H1 (cell line): ENCODE measurements around the gene KLHL2. TPM values are rescaled to one million over a fixed set of nuclear protein-coding genes. Genes with fewer than 3 reads are reported as not detected.

Experiments used
- CTCF ChIA-PET: fragments of 300-600 bp; sonication (Branson Sonifier 250); formaldehyde crosslinking; loops from one replicate; lab custom pipeline; 2021; ENCODE audit not compliant: partially characterized antibody; lab: Charles Lee
- POLR2A ChIA-PET: fragments of 300-600 bp; sonication (Branson Sonifier 250); formaldehyde crosslinking; loops from one replicate; lab custom pipeline; 2021; ENCODE audit warnings: inconsistent platforms; ENCODE audit not compliant: partially characterized antibody; lab: Charles Lee
- DNase-seq, 2 experiments: peaks; one replicate each; pipeline versions ENCODE4 v3.0.0 to v3.0.0-alpha.2; 2010 to 2022; ENCODE audit warnings: low spot score in 2 of 2, low read depth in 1 of 2, mixed read lengths in 1 of 2
- FAIRE-seq: peaks from 2 replicates; lab custom pipeline; 2011; peaks lifted over from hg19 to GRCh38; lab: Jason Lieb, UNC
- H2AFZ ChIP-seq: 2 replicates; pipeline ENCODE4 v1.8.1; 2012; ENCODE audit warnings: low read length, inconsistent platforms
- H2AK5ac ChIP-seq: 2 replicates; pipeline ENCODE4 v1.6.1; 2013; ENCODE audit warnings: low read depth, low read length
- H2BK120ac ChIP-seq: replicated peaks from 2 replicates; pipeline ENCODE3; 2013; ENCODE audit warnings: low read depth, low read length, inconsistent platforms
- H2BK12ac ChIP-seq: 2 replicates; pipeline ENCODE4 v1.6.1; 2013; ENCODE audit warnings: low read depth, low read length
- H2BK15ac ChIP-seq: 2 replicates; pipeline ENCODE4 v1.6.1; 2013; ENCODE audit warnings: low read length
- H2BK20ac ChIP-seq: 2 replicates; pipeline ENCODE4 v1.6.1; 2013; ENCODE audit warnings: low read length
- H2BK5ac ChIP-seq: 2 replicates; pipeline ENCODE4 v1.6.1; 2013; ENCODE audit warnings: low read depth, low read length
- H3K14ac ChIP-seq: 2 replicates; pipeline ENCODE4 v1.6.1; 2013; ENCODE audit warnings: inconsistent platforms; ENCODE audit not compliant: insufficient read length
- H3K18ac ChIP-seq: 2 replicates; pipeline ENCODE4 v1.6.1; 2013; ENCODE audit warnings: low read length; ENCODE audit errors: extremely low read depth
- H3K23ac ChIP-seq: 2 replicates; pipeline ENCODE4 v1.6.1; 2013; ENCODE audit warnings: inconsistent platforms; ENCODE audit not compliant: insufficient read length
- H3K23me2 ChIP-seq: 2 replicates; pipeline ENCODE4 v1.6.1; 2013; ENCODE audit warnings: low read depth, low read length
- H3K27ac ChIP-seq: 2 replicates; pipeline ENCODE4 v1.6.1; 2011; ENCODE audit warnings: low read depth, low read length, inconsistent platforms
- H3K27me3 ChIP-seq, 4 experiments: replicated peaks in 1 of 4; 1 replicate in 1 of 4; 2 replicates in 3 of 4; pipeline versions ENCODE4 v1.6.1 to v1.8.1; 2011 to 2013; ENCODE audit warnings: low read length in 3 of 4, mild to moderate bottlenecking in 3 of 4, inconsistent platforms in 2 of 4, mixed read lengths in 2 of 4, moderate library complexity in 1 of 4; ENCODE audit not compliant: control insufficient read depth in 3 of 4, insufficient read depth in 3 of 4; ENCODE audit errors: extremely low read depth in 1 of 4
- H3K36me3 ChIP-seq, 4 experiments: 2 replicates each; pipeline versions ENCODE4 v1.6.1 to v1.8.1; 2011 to 2013; ENCODE audit warnings: mild to moderate bottlenecking in 4 of 4, low read length in 3 of 4, moderate library complexity in 2 of 4, control low read depth in 1 of 4, inconsistent platforms in 1 of 4; ENCODE audit not compliant: insufficient read depth in 4 of 4, control insufficient read depth in 2 of 4
- H3K4ac ChIP-seq: replicated peaks from 2 replicates; pipeline ENCODE3; 2013; ENCODE audit warnings: low read length, low read depth, mixed read lengths, inconsistent platforms; ENCODE audit not compliant: insufficient read length
- H3K4me1 ChIP-seq, 4 experiments: replicated peaks in 1 of 4; 1 replicate in 1 of 4; 2 replicates in 3 of 4; pipeline versions ENCODE4 v1.6.1 to v1.8.1; 2011 to 2013; ENCODE audit warnings: low read length in 3 of 4, inconsistent platforms in 2 of 4, mixed read lengths in 1 of 4; ENCODE audit not compliant: insufficient read depth in 4 of 4, control insufficient read depth in 3 of 4
- H3K4me2 ChIP-seq, 2 experiments: 2 replicates each; pipeline versions ENCODE4 v1.6.1 to v1.8.1; 2011 to 2013; ENCODE audit warnings: low read depth in 2 of 2, low read length in 2 of 2, control low read depth in 1 of 2, inconsistent platforms in 1 of 2, mild to moderate bottlenecking in 1 of 2; ENCODE audit not compliant: insufficient read depth in 1 of 2
- H3K4me3 ChIP-seq, 4 experiments: fragments of 200-600, 300-600 bp in 1 of 4; sonication (generic), shearing (Covaris generic), sonication (Bioruptor Twin) in 1 of 4; 2 replicates each; pipeline versions ENCODE4 v1.5.1 to v1.8.1; 2011 to 2016; ENCODE audit warnings: low read length in 4 of 4, low read depth in 3 of 4, control low read depth in 2 of 4, inconsistent platforms in 2 of 4, mild to moderate bottlenecking in 2 of 4, mixed read lengths in 1 of 4, moderate library complexity in 1 of 4; ENCODE audit not compliant: insufficient read depth in 2 of 4; ENCODE audit errors: extremely low read depth in 1 of 4
- H3K56ac ChIP-seq: replicated peaks from 2 replicates; pipeline ENCODE3; 2013; ENCODE audit warnings: low read depth, mild to moderate bottlenecking, mixed read lengths, low read length, inconsistent platforms; ENCODE audit not compliant: insufficient read length
- H3K79me1 ChIP-seq: 2 replicates; pipeline ENCODE4 v1.6.1; 2013; ENCODE audit warnings: low read depth, low read length, control low read depth
- H3K79me2 ChIP-seq, 2 experiments: 2 replicates each; pipeline versions ENCODE4 v1.6.1 to v1.8.1; 2012 to 2013; ENCODE audit warnings: low read length in 2 of 2, mild to moderate bottlenecking in 2 of 2, inconsistent platforms in 1 of 2; ENCODE audit not compliant: insufficient read depth in 2 of 2, control insufficient read depth in 1 of 2
- H3K9ac ChIP-seq, 4 experiments: replicated peaks in 1 of 4; 1 replicate in 1 of 4; 2 replicates in 3 of 4; pipeline versions ENCODE4 v1.6.1 to v1.8.1; 2011 to 2013; ENCODE audit warnings: low read depth in 3 of 4, low read length in 3 of 4, control low read depth in 2 of 4, mild to moderate bottlenecking in 2 of 4, moderate library complexity in 2 of 4, inconsistent platforms in 1 of 4; ENCODE audit errors: extremely low read depth in 1 of 4
- H3K9me3 ChIP-seq, 2 experiments: 2 replicates each; pipeline versions ENCODE4 v1.6.1 to v1.8.1; 2012 to 2013; ENCODE audit warnings: mild to moderate bottlenecking in 2 of 2, moderate library complexity in 2 of 2, control low read depth in 1 of 2, inconsistent platforms in 1 of 2, low read depth in 1 of 2, low read length in 1 of 2, mixed read lengths in 1 of 2; ENCODE audit not compliant: insufficient read depth in 2 of 2
- H4K20me1 ChIP-seq, 2 experiments: replicated peaks in 1 of 2; 2 replicates each; pipeline versions ENCODE3 to v1.8.1; 2011 to 2013; ENCODE audit warnings: inconsistent platforms in 2 of 2, low read length in 2 of 2, mild to moderate bottlenecking in 1 of 2; ENCODE audit not compliant: insufficient read depth in 2 of 2, control insufficient read depth in 1 of 2
- H4K5ac ChIP-seq: 2 replicates; pipeline ENCODE4 v1.6.1; 2013; ENCODE audit warnings: low read length, low read depth, mixed read lengths, inconsistent platforms; ENCODE audit not compliant: insufficient read length
- H4K8ac ChIP-seq: 2 replicates; pipeline ENCODE4 v1.8.0; 2013; ENCODE audit warnings: mild to moderate bottlenecking, moderate library complexity, low read length, inconsistent platforms; ENCODE audit not compliant: insufficient read depth; ENCODE audit errors: extremely low read depth
- H4K91ac ChIP-seq: replicated peaks from 2 replicates; pipeline ENCODE3; 2013; ENCODE audit warnings: low read length, mixed read lengths, inconsistent platforms; ENCODE audit not compliant: insufficient read length
- BACH1 ChIP-seq: IDR thresholded peaks from 2 replicates; pipeline ENCODE4 v1.6.1; 2012; ENCODE audit warnings: low read length, improper control_type of control experiment
- CBX8 ChIP-seq: fragments of 300-800, 300-1000 bp; sonication (generic); IDR thresholded peaks from 2 replicates; pipeline ENCODE4 v1.7.1; 2016; ENCODE audit warnings: low read depth, low read length, borderline replicate concordance
- PHF8 ChIP-seq: fragments of 200-600 bp; sonication (generic); conservative IDR thresholded peaks from 2 replicates; pipeline ENCODE4 v1.7.1; 2012; ENCODE audit warnings: low read depth, mild to moderate bottlenecking, inconsistent platforms, low read length, moderate library complexity
- RAD21 ChIP-seq, 2 experiments: IDR thresholded peaks in 1 of 2; conservative IDR thresholded peaks in 1 of 2; 2 replicates each; pipeline ENCODE4 v1.6.1; 2011; ENCODE audit warnings: low read depth in 2 of 2, low read length in 2 of 2, improper control_type of control experiment in 1 of 2, inconsistent platforms in 1 of 2, mild to moderate bottlenecking in 1 of 2, moderate library complexity in 1 of 2
- RBBP5 ChIP-seq: IDR thresholded peaks from 2 replicates; pipeline ENCODE4 v1.7.1; 2012; ENCODE audit warnings: low read depth, mild to moderate bottlenecking, inconsistent platforms, low read length, moderate library complexity, borderline replicate concordance
- SAP30 ChIP-seq: fragments of 300-600 bp; sonication (generic); IDR thresholded peaks from 2 replicates; pipeline ENCODE4 v1.7.1; 2012; ENCODE audit warnings: low read length, moderate library complexity, mild to moderate bottlenecking, inconsistent platforms; ENCODE audit not compliant: insufficient read depth, insufficient replicate concordance
- SUZ12 ChIP-seq: fragments of 200-600 bp; sonication (generic); IDR thresholded peaks from 2 replicates; pipeline ENCODE4 v1.6.1; 2012; ENCODE audit warnings: mild to moderate bottlenecking, inconsistent platforms, low read length, moderate library complexity, mixed read lengths
- WGBS, 2 experiments: shearing (Covaris generic) in 1 of 2; methylation state at CpG; one replicate each; pipeline versions ENCODE4 v1.1.6 to v1.1.7; 2013 to 2015; ENCODE audit warnings: low lambda C conversion rate in 2 of 2, mixed read lengths in 2 of 2, inconsistent platforms in 1 of 2, low coverage in 1 of 2, missing lambda C conversion rate in 1 of 2; ENCODE audit not compliant: insufficient replicate concordance in 2 of 2, insufficient coverage in 1 of 2, insufficient read length in 1 of 2; ENCODE audit errors: extremely low coverage in 1 of 2, missing lambda C conversion rate in 1 of 2; 5-methylcytosine and 5-hydroxymethylcytosine counted together
- polyA plus RNA-seq, 7 experiments: library from polyadenylated mRNA; depleted of rRNA in 3 of 7; stranded (reverse) in 5 of 7; unstranded in 2 of 7; fragments of >200 nt in 5 of 7; fragments of 200-250 nt in 2 of 7; gene quantifications; 1 replicate in 5 of 7; 2 replicates in 1 of 7; 4 replicates in 1 of 7; pipeline versions ENCODE4 v1.2.1 to v1.2.3, GENCODE V29; 2011 to 2013; ENCODE audit warnings: missing spikeins in 2 of 7, mixed read lengths in 2 of 7
- total RNA-seq: library from RNA; stranded (reverse); fragmentation: NEBNext Ultra II Directional; extraction: Animal tissue kit (Norgen Biotek cat#: 25700); gene quantifications from 2 replicates; pipeline ENCODE4 v1.2.1, GENCODE V29; 2021

Gene KLHL2
- total and polyA plus RNA-seq, 2 of the 8 experiments (the other 6 are each of a cell fraction or from before 2014, with no cell fraction given), result 5.2 to 12.0 TPM

GRCh38 chr4:165367040-165367439 is 159.7 kb downstream of the KLHL2 start:
- Histone ChIP-seq H2AK5ac (no peak overlapping the region), H2AFZ (no peak overlapping the region), H3K79me1 (no peaks in the 10 kb centered on the region), H3K18ac (no peak overlapping the region), H4K20me1 (no peaks in the 10 kb centered on the region), H3K9ac (no peak overlapping the region), H4K5ac (no peak overlapping the region), H3K27me3 (no peaks in the 10 kb centered on the region), H3K23me2 (peaks cover 3% of the 10 kb centered on the region; the same call in 1 of the 2 replicates), H3K4ac (no peak overlapping the region), H3K4me1 (peaks cover 0 to 6% (median 2%) of the 10 kb centered on the region in 4 experiments; a peak in 2 of 7 replicates), H3K9me3 (no peaks in the 10 kb centered on the region), H3K23ac (no peak overlapping the region), H3K4me2 (no peak overlapping the region), H2BK12ac (no peak overlapping the region), H4K8ac (no peak overlapping the region), H3K27ac (no peak overlapping the region), H3K36me3 (no peaks in the 10 kb centered on the region), H2BK15ac (no peak overlapping the region), H3K4me3 (no peak overlapping the region), H2BK5ac (no peak overlapping the region), H3K14ac (no peak overlapping the region), H3K79me2 (no peaks in the 10 kb centered on the region), H2BK120ac (no peak overlapping the region), H4K91ac (no peak overlapping the region), H2BK20ac (no peak overlapping the region), H3K56ac (no peak overlapping the region)
- DNase-seq (no peak), FAIRE-seq (no peak)
- CTCF ChIA-PET, result interaction anchor here (1.8 kb wide), 1 partner anchor 11 kb away, joined by 5 read pairs; no protein-coding TSS in a partner anchor
- POLR2A ChIA-PET, result no interaction called here
- WGBS, 2 experiments, result 91% methylated on average over 4 of the region's 4 CpGs; no CpG with 5 or more reads in 1 of the 2 experiments
- TF ChIP-seq RBBP5 (no peak), SUZ12 (no peak), SAP30 (no peak), RAD21 (IDR thresholded peaks at IDR 0.05 in 1 of 2, conservative IDR thresholded peaks at IDR 0.05 in 1 of 2; ENCODE audit: low read depth in 2 of 2, low read length in 2 of 2) (no peak), BACH1 (no peak), CBX8 (no peak), PHF8 (no peak)
